ENCODE data around the gene CALCOCO1.

The CALCOCO1 gene

DNA sequence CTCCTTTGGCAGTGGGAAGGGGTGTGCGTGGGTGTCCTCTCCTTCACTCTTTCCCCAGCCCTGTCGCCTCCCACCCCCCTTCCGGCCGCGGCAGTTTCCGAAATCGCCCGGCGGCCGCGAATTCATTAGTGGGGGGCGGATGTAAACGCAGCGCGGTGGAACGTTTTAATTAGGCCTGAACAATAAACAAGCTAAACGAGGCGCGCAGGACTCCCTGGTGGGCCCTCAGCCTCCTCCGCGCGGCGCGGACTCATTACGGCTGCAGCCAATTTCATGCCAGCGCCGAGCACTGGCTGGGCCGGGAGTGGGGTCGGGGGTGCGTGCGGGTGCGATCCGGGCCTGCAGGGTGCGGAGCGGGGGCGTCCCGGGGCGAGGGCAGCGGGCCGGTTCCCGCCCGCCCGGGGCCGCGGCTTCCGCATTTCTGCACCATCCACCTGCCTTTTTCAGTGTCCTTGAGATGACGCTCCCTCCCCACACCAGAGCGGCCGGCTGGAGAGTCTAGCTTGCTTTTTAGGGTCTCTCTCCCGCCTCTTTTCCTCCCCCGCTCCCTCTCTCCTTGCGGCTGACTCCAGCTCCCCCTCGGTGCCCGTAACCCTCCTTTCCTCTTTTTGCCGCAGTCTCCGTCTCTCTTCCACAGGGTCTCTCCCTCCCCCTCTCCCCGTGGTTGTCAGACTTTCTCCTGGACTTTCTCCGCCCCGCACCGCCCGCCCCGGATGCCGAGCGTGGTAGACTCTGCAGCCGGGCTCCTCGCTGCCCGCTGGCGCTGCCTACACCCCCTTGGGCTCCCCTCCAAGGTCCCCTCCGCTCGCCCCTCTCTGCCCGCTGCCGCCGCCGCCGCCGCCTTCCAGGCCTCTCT is 24.3 kb upstream of the CALCOCO1 start, which contains the start of gene CISTR:
TSS of gene CISTR (minus strand) at position 644 of the 856 bp plus-strand sequence.
- DNase-seq, result peak; percentile 28

DNA sequence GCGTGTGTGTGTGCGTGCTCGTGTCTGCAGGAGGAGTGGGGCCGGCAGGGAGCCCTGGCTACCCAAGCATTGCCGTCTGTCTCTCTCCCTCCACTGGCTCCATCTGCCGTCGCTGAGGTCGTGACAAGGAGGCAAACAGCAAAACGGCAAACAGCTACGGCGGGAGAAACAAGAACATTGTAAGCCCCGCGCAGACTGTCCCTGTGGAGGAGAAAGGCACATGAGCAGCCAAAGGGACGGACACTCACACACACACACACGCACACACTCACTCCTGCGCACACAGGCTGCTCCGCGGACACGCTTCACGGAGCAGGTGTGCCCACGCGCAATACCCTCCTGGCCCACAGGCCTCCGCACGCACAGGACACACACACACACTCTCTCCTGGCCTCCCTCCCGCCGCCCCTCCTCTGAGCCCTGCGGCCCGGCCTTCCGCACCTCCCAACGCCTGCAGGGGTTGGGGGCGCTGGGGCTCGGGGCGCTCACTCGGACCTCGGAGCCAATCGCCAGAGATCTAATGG is 23.6 kb upstream of the CALCOCO1 start:
- DNase-seq, result peak; percentile 28

DNA sequence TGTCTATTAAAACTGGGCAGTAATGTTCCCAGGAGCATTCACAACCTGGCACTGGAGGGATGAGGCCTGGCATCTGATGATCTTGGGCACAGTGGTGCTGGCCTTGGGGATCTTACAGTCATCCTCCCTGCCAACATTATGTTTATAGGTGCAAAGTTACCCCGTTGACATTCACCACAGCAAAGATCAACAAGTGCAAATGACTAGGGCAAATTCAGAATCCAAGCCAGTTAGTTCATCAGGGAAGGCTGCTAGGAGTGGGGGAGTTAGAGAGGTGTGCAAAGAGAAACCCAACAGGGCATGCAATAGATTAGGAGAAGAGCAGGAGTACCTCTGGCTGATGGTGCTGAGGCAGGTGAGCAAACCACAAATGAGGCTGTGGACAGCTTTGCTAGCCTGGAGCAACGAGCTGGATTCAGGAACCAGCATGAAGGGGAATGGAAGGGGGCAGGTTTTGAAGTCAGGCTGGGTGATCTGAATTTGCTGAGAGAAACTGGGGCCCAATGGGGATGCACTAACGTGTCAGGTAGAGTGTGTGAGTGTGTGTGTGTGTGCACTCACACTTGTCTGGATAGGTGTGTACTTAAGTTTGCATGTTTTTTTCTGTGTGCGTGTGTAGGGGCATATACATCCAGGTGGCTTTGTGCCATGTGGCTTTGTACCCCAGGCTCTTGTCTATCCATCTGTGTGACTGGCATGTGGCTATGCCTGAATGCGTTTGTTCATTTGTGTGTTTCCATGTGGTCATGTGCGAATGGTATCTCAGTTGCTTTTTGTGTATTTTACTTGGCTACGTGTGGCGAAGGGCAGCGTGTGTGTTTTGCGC is 22.9 kb upstream of the CALCOCO1 start:
- no peak for DNase-seq

DNA sequence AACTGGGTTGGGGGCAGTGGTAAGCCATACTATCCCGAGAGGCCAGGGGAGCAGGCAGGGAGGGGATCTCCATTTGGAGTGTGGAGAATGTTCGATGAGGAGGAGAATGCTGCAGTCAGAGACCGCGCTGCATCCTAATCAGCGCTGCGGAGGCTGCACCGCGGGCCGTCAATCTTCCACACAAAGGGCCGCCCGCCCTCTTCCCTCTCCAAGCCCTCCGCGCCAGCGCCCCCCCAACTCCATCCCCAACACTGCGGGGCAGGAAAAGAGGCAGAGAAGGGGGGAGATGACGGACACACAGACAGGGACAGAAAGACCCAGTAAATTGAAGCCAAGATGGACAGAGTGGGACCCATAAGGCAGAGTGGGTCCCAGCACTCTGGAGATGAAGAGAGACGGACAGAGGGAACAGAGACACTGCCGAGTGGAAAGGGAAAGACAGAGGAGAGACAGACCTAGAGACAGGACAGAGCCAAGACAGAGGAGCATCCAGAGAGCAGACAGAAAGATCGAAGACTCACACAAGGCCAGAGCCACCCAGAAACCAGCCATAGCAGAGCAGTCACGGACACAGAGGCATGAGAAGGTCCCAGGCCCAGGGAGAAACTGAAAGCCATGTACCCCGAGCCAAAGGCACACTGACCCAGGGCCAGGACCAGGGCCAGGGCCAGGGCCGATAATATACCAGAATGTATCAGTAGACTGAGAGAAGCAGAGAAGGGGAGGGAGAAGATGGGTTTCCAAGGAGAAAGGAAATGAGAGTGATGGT is 21.0 kb upstream of the CALCOCO1 start:
- DNase-seq, result no peak

DNA sequence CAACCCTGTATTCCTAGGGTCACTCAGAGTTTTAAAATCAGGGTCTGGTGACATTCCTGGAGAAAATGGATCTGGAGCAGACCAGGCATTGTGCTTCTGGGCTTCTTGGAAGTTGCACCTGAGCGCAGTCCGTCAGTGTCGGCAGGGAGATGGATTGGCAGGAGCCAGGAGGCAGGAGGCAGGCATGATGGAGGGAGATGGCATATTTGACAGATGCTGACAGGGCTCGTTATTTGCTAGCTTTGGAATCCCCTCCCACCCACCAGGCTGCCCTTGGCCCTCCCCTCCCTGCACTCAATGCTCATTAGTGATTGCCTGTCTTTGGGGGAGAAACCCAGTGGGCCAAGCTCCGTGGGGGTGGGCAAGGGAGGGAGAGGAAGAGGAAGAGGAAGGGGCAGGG is 19.8 kb upstream of the CALCOCO1 start:
- no peak for DNase-seq

DNA sequence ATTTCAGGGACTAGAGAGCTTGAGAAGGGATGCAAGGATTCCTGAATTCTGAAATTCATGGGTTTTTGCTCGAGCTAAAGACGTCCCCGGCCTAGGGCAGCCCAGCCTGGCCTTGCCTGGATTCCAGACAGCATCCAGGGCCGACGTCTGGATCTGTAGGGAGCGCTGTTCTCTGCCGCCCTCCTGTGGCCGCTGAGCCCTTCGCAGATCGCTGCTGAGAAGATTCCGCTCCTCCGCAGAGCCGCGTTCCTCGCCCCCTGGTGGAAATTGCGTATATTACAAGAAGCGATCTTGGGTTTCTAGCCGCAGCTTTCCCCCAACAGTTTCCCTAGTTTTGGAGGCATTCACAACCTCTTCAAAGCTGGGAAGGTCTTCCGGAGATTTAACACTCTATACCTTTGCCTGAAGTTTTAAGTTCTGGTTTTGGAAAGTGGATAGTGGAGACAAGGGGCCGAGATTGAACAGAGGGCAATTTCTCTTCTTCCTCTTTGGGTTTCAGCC is 19.4 kb upstream of the CALCOCO1 start:
- peak; percentile 92 for DNase-seq

DNA sequence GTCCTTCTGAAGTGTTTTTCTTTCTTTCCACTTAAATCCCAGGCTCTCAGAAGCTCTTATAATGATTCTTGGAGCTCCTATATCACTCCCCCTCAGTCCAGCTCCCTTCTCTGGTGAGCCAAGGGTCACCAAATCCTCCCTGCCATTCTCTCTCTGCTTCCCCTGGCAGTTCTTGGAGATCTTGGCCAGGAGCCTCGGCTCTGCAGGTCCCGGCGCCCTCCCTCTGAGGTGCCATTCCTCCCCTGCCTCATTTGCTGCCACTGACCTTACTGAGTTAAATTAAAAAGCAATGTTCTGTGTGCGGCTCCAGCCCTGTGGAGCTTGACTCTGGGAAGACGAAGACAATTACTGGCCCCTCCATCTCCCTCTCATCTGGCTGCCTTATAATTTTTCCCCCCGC is 17.5 kb upstream of the CALCOCO1 start:
- no peak for DNase-seq

DNA sequence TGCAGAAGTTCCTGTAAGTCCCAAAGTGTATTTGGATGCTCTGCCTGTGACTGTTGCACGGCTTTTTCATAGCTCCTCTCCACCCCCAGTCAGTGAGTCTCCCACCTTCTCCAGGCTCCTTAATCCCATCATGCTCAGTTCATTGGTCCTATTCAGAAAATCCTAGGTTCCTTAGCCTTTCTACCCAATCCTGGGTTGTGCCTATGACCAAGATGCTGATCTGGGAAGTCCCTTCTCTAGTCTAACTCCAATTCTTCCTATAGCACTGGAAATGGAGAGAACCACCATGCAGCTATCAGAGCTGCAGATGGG is 16.8 kb upstream of the CALCOCO1 start:
- no peak for DNase-seq

DNA sequence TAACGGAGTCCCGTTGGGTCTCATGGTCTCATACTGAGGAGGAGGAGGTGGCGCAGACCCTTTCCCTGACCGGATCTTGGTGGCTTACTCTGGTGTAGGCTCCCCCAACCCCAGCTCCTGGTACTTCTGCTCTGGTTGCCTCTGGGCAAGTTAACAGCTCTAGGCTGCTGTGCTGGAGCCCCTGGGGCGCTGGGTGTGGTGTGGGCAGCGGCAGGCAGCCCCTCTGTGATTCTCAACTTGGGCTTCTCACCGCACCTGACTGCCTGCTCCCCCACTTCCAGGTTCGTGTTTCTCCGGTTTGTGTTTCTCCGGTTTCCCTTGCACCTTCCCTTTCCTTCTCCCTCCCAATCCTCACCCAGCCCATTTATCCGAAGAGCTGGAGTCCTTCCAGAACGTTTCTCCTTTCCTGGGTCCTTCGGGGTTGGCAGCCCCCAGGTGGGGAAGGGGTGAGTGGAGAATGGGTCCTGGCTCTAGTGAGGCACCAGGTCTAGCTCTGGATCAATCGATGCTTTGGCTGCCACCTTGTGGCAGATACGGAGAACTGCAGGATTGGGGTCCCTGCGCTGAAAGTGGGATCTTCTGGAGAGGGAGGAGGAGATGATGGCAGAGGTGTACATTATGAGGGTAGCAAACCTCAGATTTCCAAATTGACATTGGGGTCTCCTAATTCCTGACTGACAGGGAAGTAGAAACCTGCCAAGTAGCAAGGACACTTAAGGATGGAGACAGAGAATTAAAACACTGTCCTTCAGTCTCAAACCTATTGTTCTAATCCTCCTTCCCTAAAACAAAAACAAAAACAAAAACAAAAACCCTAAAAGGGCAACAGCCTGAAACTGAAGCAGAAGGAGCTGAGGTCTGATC is 16.2 kb upstream of the CALCOCO1 start:
- DNase-seq, result peak; percentile 69

DNA sequence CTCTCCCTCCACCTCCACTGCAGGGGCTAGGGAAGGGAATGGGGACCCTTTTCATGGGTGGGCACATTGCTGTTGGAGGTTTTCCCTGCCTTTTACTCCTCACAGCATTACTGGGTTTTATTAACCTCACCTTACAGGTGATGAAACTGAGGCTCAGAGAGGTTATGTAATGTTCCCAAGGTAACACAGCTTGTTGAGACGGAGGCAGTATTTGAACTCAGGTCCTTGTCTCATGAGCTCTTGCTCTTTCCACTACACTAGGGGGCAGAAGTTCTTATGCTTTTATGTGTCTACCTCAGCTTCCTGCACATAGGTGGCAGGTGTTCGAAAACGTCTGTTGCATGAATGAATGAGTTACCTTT is 12.9 kb upstream of the CALCOCO1 start:
- DNase-seq, result no peak

DNA sequence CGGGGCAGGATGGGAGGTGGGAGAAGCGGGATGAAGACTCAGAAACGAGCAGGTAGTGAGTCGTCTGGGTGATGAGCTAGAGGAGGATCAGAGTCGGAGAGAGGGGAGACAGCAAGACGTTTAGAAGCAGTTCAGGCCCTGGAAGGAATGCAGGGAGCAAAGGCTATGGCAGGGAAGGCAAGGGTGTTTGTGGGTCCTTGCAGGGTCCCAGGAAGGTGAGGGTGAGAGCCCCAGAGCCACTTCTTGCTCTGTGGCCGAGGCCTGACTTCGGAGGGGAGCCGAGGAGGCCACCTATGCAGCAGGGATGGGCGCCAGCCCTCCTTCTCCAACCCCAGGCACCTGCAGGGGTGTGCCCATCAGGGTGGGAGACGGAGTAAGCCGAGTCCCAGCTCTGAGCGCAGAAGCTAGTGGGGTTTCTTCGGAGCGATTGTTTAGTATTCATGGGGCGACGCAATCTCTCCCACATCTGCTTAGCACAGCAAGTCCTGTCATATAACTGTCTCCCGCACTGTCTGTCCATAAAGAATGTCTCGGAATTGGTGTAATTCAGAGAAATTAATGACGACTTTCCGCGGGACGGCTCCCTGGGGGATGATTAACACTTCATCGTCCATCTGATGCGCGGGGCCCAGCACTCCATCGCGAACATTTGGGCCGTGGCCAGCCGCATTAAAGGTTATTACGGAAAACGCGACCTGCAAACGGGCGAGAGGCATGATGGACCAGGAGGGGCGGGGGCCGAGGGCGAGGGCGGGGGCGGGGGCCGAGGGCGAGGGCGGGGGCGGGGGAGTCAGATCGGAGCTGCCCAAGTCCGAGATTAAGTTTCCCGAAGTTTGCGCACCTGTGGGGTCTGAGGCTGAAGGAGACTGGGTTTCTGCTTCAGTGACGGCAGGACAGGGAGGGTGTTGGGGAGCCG is 12.2 kb upstream of the CALCOCO1 start:
- no peak for DNase-seq

DNA sequence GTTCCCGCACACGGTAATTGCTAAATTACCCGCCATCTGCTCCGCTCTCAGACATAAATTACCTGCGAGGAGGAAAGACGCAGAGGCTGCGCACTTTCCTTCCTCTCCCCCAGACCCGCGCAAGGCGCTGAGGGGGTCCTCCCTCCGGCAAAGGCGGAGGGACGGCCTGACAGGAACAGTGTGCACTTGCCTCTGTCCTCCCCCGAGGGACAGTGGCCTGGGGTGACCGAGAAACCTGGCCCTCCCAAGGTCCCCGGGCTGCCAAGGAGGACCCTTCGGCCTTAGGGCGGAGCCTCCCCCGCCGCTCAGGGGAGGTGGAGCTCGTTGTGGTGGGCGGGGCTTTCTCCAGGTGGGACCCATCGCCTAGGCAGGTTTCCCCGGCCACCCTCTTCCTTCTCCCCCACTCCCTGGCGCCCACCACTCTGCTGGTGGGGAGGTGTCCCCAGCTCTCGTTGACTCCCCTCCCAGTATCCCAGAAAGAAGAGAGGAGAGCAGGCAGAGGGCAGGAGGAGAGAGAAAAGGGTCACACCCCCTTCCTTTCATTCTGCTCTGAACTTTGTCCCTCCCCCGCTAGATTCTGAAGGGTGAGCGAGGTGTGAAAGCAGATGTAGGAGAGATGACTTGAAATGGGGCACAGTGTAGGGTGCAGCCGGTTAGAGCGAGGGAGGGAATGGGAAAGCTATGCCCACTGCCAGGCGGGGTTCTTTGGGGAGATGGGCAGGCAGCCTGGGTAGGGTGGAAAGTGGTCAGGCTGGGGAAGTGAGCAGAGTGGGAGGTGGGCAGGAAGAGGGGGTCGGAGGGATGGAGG is 11.4 kb upstream of the CALCOCO1 start:
- peak; percentile 55 for DNase-seq

DNA sequence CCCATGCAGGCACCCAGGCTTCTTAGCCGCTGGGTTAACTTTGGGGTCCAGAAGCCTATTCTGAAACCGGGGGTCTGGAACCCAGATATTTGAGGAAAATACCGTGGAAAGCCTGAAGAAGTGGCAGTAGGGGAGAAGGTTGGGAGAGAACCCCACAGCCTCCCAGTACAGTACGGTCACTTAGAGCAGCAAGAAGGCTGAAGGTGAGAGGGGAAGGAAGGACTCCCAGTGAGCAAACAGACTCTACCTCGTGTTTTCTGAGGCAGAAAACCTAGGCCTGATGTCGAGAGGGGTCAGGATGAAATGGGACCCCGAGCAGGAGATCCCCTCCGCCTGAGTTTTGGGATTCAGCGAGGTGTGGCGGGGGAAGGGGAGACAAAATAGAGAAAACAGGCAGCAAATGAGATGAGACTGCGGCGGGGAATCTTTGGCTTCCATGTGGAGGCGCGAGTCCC is 10.7 kb upstream of the CALCOCO1 start:
- DNase-seq, result no peak

DNA sequence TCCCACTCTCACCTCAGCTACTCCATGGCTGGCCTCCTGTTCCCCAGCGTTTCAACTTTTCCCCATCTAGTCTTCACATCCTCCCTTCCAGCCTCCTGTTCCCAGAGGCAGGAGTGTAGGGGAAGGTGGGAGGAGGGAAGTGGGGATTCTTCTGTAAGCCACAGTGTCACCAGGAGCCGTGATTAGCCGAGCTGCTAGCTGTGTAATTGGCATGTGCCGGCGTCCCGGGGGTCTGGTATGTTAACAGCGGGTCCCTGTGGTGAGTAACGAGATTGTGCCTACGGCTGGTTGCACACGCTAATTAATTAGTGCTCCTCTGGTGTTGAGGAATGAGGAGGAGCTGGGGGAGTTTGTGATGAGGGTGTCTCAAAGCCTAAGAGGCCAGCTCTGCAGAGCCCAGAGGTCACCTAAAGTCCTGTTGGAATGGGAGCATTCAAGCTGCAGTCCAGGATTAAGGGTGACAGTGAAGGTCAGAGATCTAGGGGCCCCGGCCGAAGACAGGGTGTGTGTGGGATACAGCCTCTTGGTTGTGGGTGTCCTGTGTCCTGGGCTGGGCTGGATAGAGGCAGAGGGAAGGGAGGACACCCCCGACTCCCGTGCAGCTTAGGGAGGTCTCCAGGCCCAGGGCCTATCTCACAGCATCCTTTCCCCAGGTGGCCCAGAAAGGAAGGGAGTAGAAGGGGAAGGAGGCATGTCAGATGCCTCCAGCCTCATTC is 10.0 kb upstream of the CALCOCO1 start:
- DNase-seq, result no peak

DNA sequence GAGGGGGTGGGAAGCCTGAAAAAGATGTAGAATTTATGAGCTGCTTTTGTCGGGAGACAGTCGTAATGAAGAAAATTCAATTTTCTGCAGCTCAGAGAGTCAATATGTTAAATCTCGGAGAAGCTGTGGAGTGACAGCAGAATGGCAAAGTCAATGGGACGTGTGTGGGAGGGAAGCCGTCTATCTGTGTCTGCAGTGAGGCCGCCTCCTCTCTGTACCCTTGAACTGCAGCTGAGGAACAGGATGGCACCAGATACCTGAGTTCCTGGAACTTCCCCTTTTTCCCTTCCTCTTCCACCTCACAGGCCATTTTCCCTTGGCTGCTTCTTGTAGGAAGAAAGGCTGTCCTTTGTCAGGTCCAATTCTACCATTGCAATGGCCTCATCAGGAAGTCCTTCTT is 9.3 kb upstream of the CALCOCO1 start:
- DNase-seq, result no peak

DNA sequence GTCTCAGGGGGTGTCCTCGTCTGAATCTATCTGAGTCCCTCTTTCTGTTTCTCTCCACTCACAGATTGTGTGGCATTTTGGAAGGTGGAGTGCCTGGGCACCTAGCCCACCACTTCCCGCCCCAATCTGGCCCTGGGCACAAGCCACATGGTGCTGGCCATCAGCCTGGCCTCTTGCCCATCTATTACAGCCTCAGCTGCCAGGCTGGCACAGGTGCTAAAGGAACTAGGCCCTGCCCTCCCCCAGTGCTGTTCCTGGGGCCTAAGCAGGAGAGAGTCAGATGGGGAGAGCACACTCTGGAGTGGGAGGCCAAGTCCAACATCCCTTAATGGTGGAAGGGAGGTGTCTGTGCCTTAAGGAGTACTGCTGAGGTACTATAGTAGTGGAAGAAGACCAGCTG is 8.3 kb upstream of the CALCOCO1 start:
- DNase-seq, result no peak

DNA sequence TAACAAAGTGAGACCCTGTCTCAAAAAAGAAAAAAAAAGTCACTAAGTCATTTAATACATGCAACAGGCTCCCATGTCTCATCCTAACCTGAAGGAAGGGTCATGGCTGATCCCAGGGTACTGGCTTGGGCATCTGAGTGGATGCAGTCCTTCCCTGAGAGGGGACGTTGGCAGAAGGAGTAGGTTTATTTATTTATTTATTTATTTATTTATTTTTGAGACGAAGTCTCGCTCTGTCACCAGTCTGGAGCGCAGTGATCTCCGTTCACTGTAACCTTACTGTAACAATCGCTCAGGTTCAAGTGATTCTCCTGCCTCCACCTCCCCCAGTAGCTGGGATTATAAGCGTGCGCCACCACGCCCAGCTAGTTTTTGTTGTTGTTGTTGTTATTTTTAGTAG is 7.2 kb upstream of the CALCOCO1 start:
- DNase-seq, result no peak

DNA sequence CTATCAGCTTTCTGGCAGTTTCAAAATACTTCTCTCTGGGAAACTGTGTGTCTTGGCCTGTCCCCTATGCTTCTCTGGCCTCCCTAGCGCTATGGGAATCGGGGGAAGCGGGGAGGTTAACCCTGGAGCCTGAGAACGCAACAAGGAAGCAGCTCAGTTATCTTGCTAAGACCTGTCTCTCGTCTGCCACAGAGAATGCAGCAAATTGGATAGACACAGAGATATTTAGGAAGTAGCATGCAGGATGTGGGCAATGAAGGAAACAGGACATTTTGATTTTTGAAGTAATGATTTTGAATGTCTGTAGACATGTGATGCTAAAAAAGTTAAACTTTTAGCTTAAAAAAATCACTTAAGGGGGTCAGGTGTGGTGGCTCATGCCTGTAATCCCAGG is 6.6 kb upstream of the CALCOCO1 start:
- no peak for DNase-seq

Measured in activated CD4-positive, alpha-beta T cell treated with anti-CD3 and anti-CD28 coated beads for 48 hours (primary cell).